ENCODE results near the gene FAM181A.

- TF ChIP-seq, protein P1, sequence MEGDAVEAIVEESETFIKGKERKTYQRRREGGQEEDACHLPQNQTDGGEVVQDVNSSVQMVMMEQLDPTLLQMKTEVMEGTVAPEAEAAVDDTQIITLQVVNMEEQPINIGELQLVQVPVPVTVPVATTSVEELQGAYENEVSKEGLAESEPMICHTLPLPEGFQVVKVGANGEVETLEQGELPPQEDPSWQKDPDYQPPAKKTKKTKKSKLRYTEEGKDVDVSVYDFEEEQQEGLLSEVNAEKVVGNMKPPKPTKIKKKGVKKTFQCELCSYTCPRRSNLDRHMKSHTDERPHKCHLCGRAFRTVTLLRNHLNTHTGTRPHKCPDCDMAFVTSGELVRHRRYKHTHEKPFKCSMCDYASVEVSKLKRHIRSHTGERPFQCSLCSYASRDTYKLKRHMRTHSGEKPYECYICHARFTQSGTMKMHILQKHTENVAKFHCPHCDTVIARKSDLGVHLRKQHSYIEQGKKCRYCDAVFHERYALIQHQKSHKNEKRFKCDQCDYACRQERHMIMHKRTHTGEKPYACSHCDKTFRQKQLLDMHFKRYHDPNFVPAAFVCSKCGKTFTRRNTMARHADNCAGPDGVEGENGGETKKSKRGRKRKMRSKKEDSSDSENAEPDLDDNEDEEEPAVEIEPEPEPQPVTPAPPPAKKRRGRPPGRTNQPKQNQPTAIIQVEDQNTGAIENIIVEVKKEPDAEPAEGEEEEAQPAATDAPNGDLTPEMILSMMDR (IDR thresholded peaks at IDR 0.05), result no peak
- TF ChIP-seq POLR2A (IDR thresholded peaks at IDR 0.05), result no peak
Observed at GRCh38 chr14:93893661-93894261, 33.4 kb upstream of the FAM181A start.

Data from Peyer's patch (tissue), 4 donors.